Vagina (tissue), 2 donors: ENCODE data around the gene HIGD2A.

Experiments used
- POLR2A ChIP-seq, 2 donors: fragments of 450-650 bp; IDR thresholded peaks; one replicate each; pipeline ENCODE4 v1.6.1; 2017; ENCODE audit warnings: antibody characterized with exemption in 2 of 2, mild to moderate bottlenecking in 2 of 2, moderate library complexity in 2 of 2
- TF ChIP-seq, protein P1 (sequence below), 3 experiments: fragments of 450-650 bp in 2 of 3; fragments of 200-600 bp in 1 of 3; sonication (generic) in 1 of 3; IDR thresholded peaks; one replicate each; pipeline ENCODE4 v1.5.1; 2017 to 2019; ENCODE audit warnings: antibody characterized with exemption in 3 of 3, mild to moderate bottlenecking in 2 of 3, moderate library complexity in 2 of 3

DNA sequence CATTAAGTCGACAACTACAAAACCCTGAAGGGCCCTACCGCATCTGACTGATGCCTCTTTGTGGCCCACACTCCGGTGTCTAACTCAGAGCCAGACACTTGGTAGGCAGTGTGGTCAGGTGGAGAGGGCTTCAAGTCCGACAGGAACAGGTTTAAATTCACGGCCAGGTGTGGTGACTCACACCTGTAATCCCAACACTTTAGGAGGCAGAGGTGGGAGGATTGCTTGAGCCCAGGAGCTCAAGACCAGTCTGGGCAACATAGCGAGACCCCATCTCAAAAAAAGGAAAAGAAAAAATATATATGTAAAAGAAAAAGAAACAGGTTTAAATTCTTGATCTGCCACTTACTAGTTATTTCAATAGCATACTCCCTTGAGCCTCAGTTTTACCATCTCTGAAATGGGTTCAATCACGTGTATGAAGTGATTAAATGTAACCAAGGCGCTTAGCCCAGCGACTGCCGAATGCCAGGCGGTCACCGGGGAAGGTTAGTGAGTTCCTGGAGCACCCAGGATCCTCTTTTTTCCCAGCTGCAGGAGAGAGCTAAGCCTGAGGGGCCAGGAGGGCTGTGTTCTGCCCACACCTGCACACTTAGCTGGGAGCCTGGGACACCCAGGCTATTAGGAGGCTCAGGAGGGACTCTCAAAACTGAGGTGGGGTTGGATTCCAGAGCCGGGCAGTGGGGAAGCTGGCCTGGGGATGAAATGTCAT is 26.8 kb downstream of the HIGD2A start:
- TF ChIP-seq, protein P1, sequence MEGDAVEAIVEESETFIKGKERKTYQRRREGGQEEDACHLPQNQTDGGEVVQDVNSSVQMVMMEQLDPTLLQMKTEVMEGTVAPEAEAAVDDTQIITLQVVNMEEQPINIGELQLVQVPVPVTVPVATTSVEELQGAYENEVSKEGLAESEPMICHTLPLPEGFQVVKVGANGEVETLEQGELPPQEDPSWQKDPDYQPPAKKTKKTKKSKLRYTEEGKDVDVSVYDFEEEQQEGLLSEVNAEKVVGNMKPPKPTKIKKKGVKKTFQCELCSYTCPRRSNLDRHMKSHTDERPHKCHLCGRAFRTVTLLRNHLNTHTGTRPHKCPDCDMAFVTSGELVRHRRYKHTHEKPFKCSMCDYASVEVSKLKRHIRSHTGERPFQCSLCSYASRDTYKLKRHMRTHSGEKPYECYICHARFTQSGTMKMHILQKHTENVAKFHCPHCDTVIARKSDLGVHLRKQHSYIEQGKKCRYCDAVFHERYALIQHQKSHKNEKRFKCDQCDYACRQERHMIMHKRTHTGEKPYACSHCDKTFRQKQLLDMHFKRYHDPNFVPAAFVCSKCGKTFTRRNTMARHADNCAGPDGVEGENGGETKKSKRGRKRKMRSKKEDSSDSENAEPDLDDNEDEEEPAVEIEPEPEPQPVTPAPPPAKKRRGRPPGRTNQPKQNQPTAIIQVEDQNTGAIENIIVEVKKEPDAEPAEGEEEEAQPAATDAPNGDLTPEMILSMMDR (IDR thresholded peaks at IDR 0.05) = no peak
- TF ChIP-seq POLR2A (IDR thresholded peaks at IDR 0.05) = no peak
